Astrocyte (in vitro differentiated cells and primary cell): ENCODE data around the gene PROSER3. TPM values are rescaled to one million over a fixed set of nuclear protein-coding genes. Genes with fewer than 3 reads are reported as not detected.

Source experiments
- DNase-seq: peaks from one replicate; pipeline ENCODE4 v3.0.0-alpha.2; 2010; ENCODE audit warnings: low read depth
- FAIRE-seq: peaks from 2 replicates; lab custom pipeline; 2011; peaks lifted over from hg19 to GRCh38; lab: Jason Lieb, UNC
- H2AFZ ChIP-seq: 2 replicates; pipeline ENCODE4 v1.6.0; 2012; ENCODE audit warnings: low read depth, low read length, inconsistent platforms
- H3K27ac ChIP-seq: 2 replicates; pipeline ENCODE4 v1.5.1; 2011; ENCODE audit warnings: low read depth, low read length, inconsistent platforms
- H3K27me3 ChIP-seq: 2 replicates; pipeline ENCODE4 v1.6.0; 2011; ENCODE audit warnings: low read length, inconsistent platforms; ENCODE audit not compliant: insufficient read depth
- H3K36me3 ChIP-seq: 2 replicates; pipeline ENCODE4 v1.5.1; 2011; ENCODE audit warnings: low read length, inconsistent platforms; ENCODE audit not compliant: insufficient read depth
- H3K4me1 ChIP-seq: 2 replicates; pipeline ENCODE4 v1.5.1; 2011; ENCODE audit warnings: low read length, inconsistent platforms; ENCODE audit not compliant: insufficient read depth
- H3K4me2 ChIP-seq: 2 replicates; pipeline ENCODE4 v1.6.0; 2012; ENCODE audit warnings: low read length, inconsistent platforms
- H3K4me3 ChIP-seq: 2 replicates; pipeline ENCODE4 v1.5.1; 2011; ENCODE audit warnings: low read depth, mild to moderate bottlenecking, low read length, inconsistent platforms; ENCODE audit not compliant: insufficient read depth
- H3K79me2 ChIP-seq: 2 replicates; pipeline ENCODE4 v1.6.0; 2012; ENCODE audit warnings: mild to moderate bottlenecking, low read length, inconsistent platforms; ENCODE audit not compliant: insufficient read depth
- H3K9ac ChIP-seq: 2 replicates; pipeline ENCODE4 v1.6.0; 2012; ENCODE audit warnings: mild to moderate bottlenecking, low read length, inconsistent platforms
- H3K9me3 ChIP-seq: 2 replicates; pipeline ENCODE4 v1.5.1; 2012; ENCODE audit warnings: low read depth, mild to moderate bottlenecking, low read length, inconsistent platforms; ENCODE audit not compliant: insufficient read depth
- H4K20me1 ChIP-seq: 2 replicates; pipeline ENCODE4 v1.6.0; 2012; ENCODE audit warnings: low read length, inconsistent platforms; ENCODE audit not compliant: insufficient read depth
- H3K27ac Mint-ChIP-seq: one replicate; pipeline ENCODE4 v1.8.0; 2021; ENCODE audit warnings: mild to moderate bottlenecking, mixed read lengths; ENCODE audit not compliant: unreplicated experiment
- H3K27me3 Mint-ChIP-seq: one replicate; pipeline ENCODE4 v1.8.0; 2021; ENCODE audit warnings: low read depth, mixed read lengths; ENCODE audit not compliant: unreplicated experiment
- H3K36me3 Mint-ChIP-seq: one replicate; pipeline ENCODE4 v1.8.0; 2021; ENCODE audit warnings: low read depth, mixed read lengths; ENCODE audit not compliant: unreplicated experiment
- H3K4me1 Mint-ChIP-seq: one replicate; pipeline ENCODE4 v1.8.0; 2021; ENCODE audit warnings: low read depth, mixed read lengths; ENCODE audit not compliant: unreplicated experiment
- H3K4me3 Mint-ChIP-seq: one replicate; pipeline ENCODE4 v1.8.0; 2021; ENCODE audit warnings: mild to moderate bottlenecking, moderate library complexity, mixed read lengths; ENCODE audit not compliant: unreplicated experiment
- H3K9me3 Mint-ChIP-seq: one replicate; pipeline ENCODE4 v1.8.0; 2021; ENCODE audit warnings: mild to moderate bottlenecking, mixed read lengths; ENCODE audit not compliant: unreplicated experiment
- EZH2 ChIP-seq: IDR thresholded peaks from 2 replicates; pipeline ENCODE4 v1.6.1; 2012; ENCODE audit warnings: mild to moderate bottlenecking, low read length, inconsistent platforms; ENCODE audit not compliant: insufficient read depth
- total RNA-seq: library from RNA; stranded (reverse); gene quantifications from 2 replicates; pipeline ENCODE4 v1.2.1, GENCODE V29; 2021
- TF ChIP-seq, protein P1 (sequence below): IDR thresholded peaks from 2 replicates; pipeline ENCODE4 v1.5.1; 2011; ENCODE audit warnings: low read depth, mild to moderate bottlenecking, inconsistent platforms, low read length, moderate library complexity; ENCODE audit not compliant: insufficient read depth

PROSER3 gene
- total RNA-seq, 1 donor from 2014 or later: 35.6 TPM

DNA sequence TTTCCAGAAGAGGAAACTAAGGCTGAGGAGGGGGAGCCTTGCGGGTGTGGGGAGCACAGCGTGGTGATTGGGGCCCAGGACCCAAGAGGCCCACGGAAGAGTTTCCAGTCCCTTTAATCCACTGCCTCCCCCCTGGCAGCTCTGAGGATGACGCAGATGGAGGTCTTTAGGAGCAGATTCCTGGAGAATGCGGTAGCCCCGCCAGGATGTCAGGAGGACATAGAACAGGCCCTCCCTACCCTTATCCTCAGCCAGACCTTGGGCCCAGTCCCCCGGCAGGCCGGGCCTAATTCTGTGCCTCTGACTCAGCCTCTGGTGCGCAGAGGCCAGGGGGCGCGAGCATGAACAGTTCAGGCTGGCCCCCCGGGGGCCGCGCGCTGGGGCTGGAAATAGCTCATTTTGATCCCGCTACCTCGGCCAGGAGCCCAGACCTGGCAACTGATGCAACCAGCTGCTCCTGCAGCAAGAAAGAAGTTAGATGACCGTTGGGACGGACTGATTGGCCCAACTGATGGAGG is 686 bp upstream of the PROSER3 start:
- Mint-ChIP-seq H3K36me3 (peaks cover 23% of the 10 kb centered on the region), H3K27ac (peak overlapping the region; percentile 97), H3K9me3 (no peaks in the 10 kb centered on the region), H3K4me3 (peak overlapping the region; percentile 95), H3K4me1 (peaks cover 16% of the 10 kb centered on the region), H3K27me3 (peaks cover 2% of the 10 kb centered on the region)
- DNase-seq (peak; percentile 93), FAIRE-seq (no peak)
- peak overlapping the region; percentile 99 for H3K9ac ChIP-seq
- peaks cover 16% of the 10 kb centered on the region for H4K20me1 ChIP-seq
- peaks cover 6% of the 10 kb centered on the region for H3K36me3 ChIP-seq
- H3K9me3 ChIP-seq: no peaks in the 10 kb centered on the region
- H3K79me2 ChIP-seq: peaks cover 37% of the 10 kb centered on the region
- H3K27ac ChIP-seq: peak overlapping the region; percentile 99
- peaks cover 35% of the 10 kb centered on the region for H3K4me1 ChIP-seq
- H3K27me3 ChIP-seq: no peaks in the 10 kb centered on the region
- TF ChIP-seq, protein P1, sequence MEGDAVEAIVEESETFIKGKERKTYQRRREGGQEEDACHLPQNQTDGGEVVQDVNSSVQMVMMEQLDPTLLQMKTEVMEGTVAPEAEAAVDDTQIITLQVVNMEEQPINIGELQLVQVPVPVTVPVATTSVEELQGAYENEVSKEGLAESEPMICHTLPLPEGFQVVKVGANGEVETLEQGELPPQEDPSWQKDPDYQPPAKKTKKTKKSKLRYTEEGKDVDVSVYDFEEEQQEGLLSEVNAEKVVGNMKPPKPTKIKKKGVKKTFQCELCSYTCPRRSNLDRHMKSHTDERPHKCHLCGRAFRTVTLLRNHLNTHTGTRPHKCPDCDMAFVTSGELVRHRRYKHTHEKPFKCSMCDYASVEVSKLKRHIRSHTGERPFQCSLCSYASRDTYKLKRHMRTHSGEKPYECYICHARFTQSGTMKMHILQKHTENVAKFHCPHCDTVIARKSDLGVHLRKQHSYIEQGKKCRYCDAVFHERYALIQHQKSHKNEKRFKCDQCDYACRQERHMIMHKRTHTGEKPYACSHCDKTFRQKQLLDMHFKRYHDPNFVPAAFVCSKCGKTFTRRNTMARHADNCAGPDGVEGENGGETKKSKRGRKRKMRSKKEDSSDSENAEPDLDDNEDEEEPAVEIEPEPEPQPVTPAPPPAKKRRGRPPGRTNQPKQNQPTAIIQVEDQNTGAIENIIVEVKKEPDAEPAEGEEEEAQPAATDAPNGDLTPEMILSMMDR: no peak
- no peak for TF ChIP-seq EZH2
- H3K4me3 ChIP-seq: peak overlapping the region; percentile 100
- H2AFZ ChIP-seq: peak overlapping the region; percentile 47
- H3K4me2 ChIP-seq: peak overlapping the region; percentile 96

DNA sequence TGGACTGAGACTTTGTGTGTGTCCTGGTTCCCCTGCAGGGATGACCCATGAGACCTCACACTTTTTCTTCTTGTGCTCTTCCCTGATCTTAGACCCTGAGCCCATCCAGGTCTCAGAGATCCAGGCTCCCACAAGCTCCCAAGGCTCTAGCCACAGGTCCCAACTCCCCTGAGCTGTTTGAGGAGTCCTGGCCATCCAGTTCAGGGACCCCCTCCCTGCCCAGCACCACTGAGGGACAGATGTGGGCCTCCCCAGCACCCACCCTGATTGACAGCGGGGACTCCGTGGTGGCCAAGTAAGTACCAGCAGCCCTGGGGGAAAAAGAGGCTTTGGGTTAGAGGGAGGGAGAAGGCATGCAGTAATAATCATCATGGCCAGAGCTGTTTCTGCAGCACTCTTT is 1.7 kb downstream of the PROSER3 start:
- no peak overlapping the region for H3K27ac ChIP-seq

More for the DNA sequence above, 1.7 kb downstream of the PROSER3 start:
- Histone ChIP-seq H3K4me3 (no peak overlapping the region), H4K20me1 (peaks cover 11% of the 10 kb centered on the region), H2AFZ (no peak overlapping the region), H3K79me2 (peaks cover 28% of the 10 kb centered on the region), H3K9ac (no peak overlapping the region), H3K36me3 (peaks cover 4% of the 10 kb centered on the region), H3K27me3 (no peaks in the 10 kb centered on the region), H3K4me1 (peaks cover 35% of the 10 kb centered on the region), H3K9me3 (no peaks in the 10 kb centered on the region), H3K4me2 (peak overlapping the region; percentile 96)
- peak overlapping the region; percentile 95 for H3K4me3 Mint-ChIP-seq
- H3K27ac Mint-ChIP-seq: no peak overlapping the region
- H3K9me3 Mint-ChIP-seq: no peaks in the 10 kb centered on the region
- no peak for TF ChIP-seq EZH2
- TF ChIP-seq, protein P1: no peak
- H3K4me1 Mint-ChIP-seq: peaks cover 16% of the 10 kb centered on the region
- FAIRE-seq (no peak), DNase-seq (no peak)
- peaks cover under 1% of the 10 kb centered on the region for H3K27me3 Mint-ChIP-seq
- H3K36me3 Mint-ChIP-seq: peaks cover 11% of the 10 kb centered on the region
